ENCODE data around the gene OR51F2. TPM values are rescaled to one million over a fixed set of nuclear protein-coding genes. Genes with fewer than 3 reads are reported as not detected.

The OR51F2 gene
- total and polyA plus RNA-seq, 4 donors, result not detected

DNA sequence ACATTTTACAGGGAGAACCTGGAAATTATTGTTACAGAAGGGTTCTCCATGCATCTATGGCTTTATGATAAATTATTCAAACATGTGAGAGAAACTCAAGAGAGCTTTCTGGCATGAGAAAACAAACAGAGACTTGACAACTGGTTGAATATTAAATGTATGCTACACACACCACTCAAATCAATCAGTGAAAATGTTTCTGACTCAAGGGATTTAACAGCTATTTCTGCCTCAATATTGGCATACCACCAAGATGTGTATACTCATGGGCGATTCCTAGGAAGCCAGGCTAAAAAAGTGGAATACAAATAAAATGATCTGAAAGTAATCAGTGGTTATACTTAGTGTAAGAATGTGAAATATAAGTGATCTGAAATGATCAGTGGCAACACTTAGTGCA, 44.7 kb downstream of the OR51F2 start:
- H3K4me3 ChIP-seq (ENCODE audit: low read depth, low read length), result no peak overlapping the region
- no peaks in the 10 kb centered on the region for H3K36me3 ChIP-seq (ENCODE audit: control insufficient read depth, insufficient read depth, low read length)
- H3K4me1 ChIP-seq (ENCODE audit: control insufficient read depth, insufficient read depth, low read length), result no peaks in the 10 kb centered on the region
- no peaks in the 10 kb centered on the region for H3K9me3 ChIP-seq (ENCODE audit: control insufficient read depth, insufficient read depth, low read length)
- no peak for DNase-seq (ENCODE audit: low read depth in 4 of 6, low spot score in 6 of 6)
- no CpG with 5 or more reads among the region's 1 CpG for WGBS (ENCODE audit: insufficient coverage)
- no peaks in the 10 kb centered on the region for H3K27me3 ChIP-seq (ENCODE audit: control insufficient read depth, insufficient read depth, low read length)
- no peak overlapping the region for H3K27ac ChIP-seq (ENCODE audit: low read depth, low read length)

Other genes starting within 250 kb of the OR51F2 start
- not detected for gene OR52I2, start 239.6 kb upstream of the OR51F2 start, total RNA-seq
- gene OR52I2, start 239.6 kb upstream of the OR51F2 start, polyA plus RNA-seq (ENCODE audit: insufficient read length in 2 of 2), result not detected
- gene OR52I1, start 227.3 kb upstream of the OR51F2 start, total RNA-seq, result not detected
- gene OR52I1, start 227.3 kb upstream of the OR51F2 start, polyA plus RNA-seq (ENCODE audit: insufficient read length in 2 of 2), result under 1 TPM in 1 of 2 donors, not detected in 1; 0.08 TPM
- 10 to 100 TPM; 11.3 to 15.5 TPM for gene TRIM68, start 213.1 kb upstream of the OR51F2 start, total RNA-seq
- 10 to 100 TPM; 14.0 to 16.3 TPM for gene TRIM68, start 213.1 kb upstream of the OR51F2 start, polyA plus RNA-seq (ENCODE audit: insufficient read length in 2 of 2)
- gene OR51D1, start 183.8 kb upstream of the OR51F2 start, total RNA-seq, result not detected
- not detected for gene OR51D1, start 183.8 kb upstream of the OR51F2 start, polyA plus RNA-seq (ENCODE audit: insufficient read length in 2 of 2)
- 1 to 10 TPM in 1 of 2 donors, under 1 TPM in 1; 0.40 to 1.8 TPM for gene OR51E1, start 177.3 kb upstream of the OR51F2 start, total RNA-seq
- under 1 TPM; 0.11 to 0.29 TPM for gene OR51E1, start 177.3 kb upstream of the OR51F2 start, polyA plus RNA-seq (ENCODE audit: insufficient read length in 2 of 2)
- under 1 TPM; 0.39 to 0.40 TPM for gene OR51E2, start 123.5 kb upstream of the OR51F2 start, total RNA-seq
- under 1 TPM; 0.26 to 0.35 TPM for gene OR51E2, start 123.5 kb upstream of the OR51F2 start, polyA plus RNA-seq (ENCODE audit: insufficient read length in 2 of 2)
- gene MMP26, start 116.5 kb upstream of the OR51F2 start, total RNA-seq, result not detected
- gene MMP26, start 116.5 kb upstream of the OR51F2 start, polyA plus RNA-seq (ENCODE audit: insufficient read length in 2 of 2), result under 1 TPM; 0.17 to 0.27 TPM
- not detected for gene OR51F1, start 51.4 kb upstream of the OR51F2 start, total RNA-seq
- gene OR51F1, start 51.4 kb upstream of the OR51F2 start, polyA plus RNA-seq (ENCODE audit: insufficient read length in 2 of 2), result not detected
- not detected for gene OR52R1, start 16.9 kb upstream of the OR51F2 start, total RNA-seq
- gene OR52R1, start 16.9 kb upstream of the OR51F2 start, polyA plus RNA-seq (ENCODE audit: insufficient read length in 2 of 2), result not detected
- not detected for gene OR51S1, start 27.9 kb downstream of the OR51F2 start, total RNA-seq
- not detected for gene OR51S1, start 27.9 kb downstream of the OR51F2 start, polyA plus RNA-seq (ENCODE audit: insufficient read length in 2 of 2)
- not detected for gene OR51T1, start 60.6 kb downstream of the OR51F2 start, total RNA-seq
- gene OR51T1, start 60.6 kb downstream of the OR51F2 start, polyA plus RNA-seq (ENCODE audit: insufficient read length in 2 of 2), result not detected
- not detected for gene OR51A7, start 82.5 kb downstream of the OR51F2 start, total RNA-seq
- not detected for gene OR51A7, start 82.5 kb downstream of the OR51F2 start, polyA plus RNA-seq (ENCODE audit: insufficient read length in 2 of 2)
- not detected for gene OR51G2, start 98.0 kb downstream of the OR51F2 start, total RNA-seq
- not detected for gene OR51G2, start 98.0 kb downstream of the OR51F2 start, polyA plus RNA-seq (ENCODE audit: insufficient read length in 2 of 2)
- not detected for gene OR51G1, start 103.0 kb downstream of the OR51F2 start, total RNA-seq
- gene OR51G1, start 103.0 kb downstream of the OR51F2 start, polyA plus RNA-seq (ENCODE audit: insufficient read length in 2 of 2), result not detected
- gene OR51A4, start 126.3 kb downstream of the OR51F2 start, total RNA-seq, result not detected
- gene OR51A4, start 126.3 kb downstream of the OR51F2 start, polyA plus RNA-seq (ENCODE audit: insufficient read length in 2 of 2), result not detected
- gene OR51A2, start 134.4 kb downstream of the OR51F2 start, total RNA-seq, result not detected
- gene OR51A2, start 134.4 kb downstream of the OR51F2 start, polyA plus RNA-seq (ENCODE audit: insufficient read length in 2 of 2), result not detected
- not detected for gene OR51L1, start 173.5 kb downstream of the OR51F2 start, total RNA-seq
- gene OR51L1, start 173.5 kb downstream of the OR51F2 start, polyA plus RNA-seq (ENCODE audit: insufficient read length in 2 of 2), result under 1 TPM in 1 of 2 donors, not detected in 1; 0.03 TPM
- not detected for gene OR52J3, start 225.2 kb downstream of the OR51F2 start, total RNA-seq
- not detected for gene OR52J3, start 225.2 kb downstream of the OR51F2 start, polyA plus RNA-seq (ENCODE audit: insufficient read length in 2 of 2)
- not detected for gene OR52E2, start 238.3 kb downstream of the OR51F2 start, total RNA-seq
- not detected for gene OR52E2, start 238.3 kb downstream of the OR51F2 start, polyA plus RNA-seq (ENCODE audit: insufficient read length in 2 of 2)
- gene OR52E1, start 248.3 kb downstream of the OR51F2 start, total RNA-seq, result not detected
- not detected for gene OR52E1, start 248.3 kb downstream of the OR51F2 start, polyA plus RNA-seq (ENCODE audit: insufficient read length in 2 of 2)